Heart left ventricle (tissue), 16 donors: ENCODE measurements around the gene FKBP5. TPM values are rescaled to one million over a fixed set of nuclear protein-coding genes. Genes with fewer than 3 reads are reported as not detected.
"Not testable (repeated sequence)": the region's sequence is repeated elsewhere in the genome, so short reads cannot be mapped to it uniquely, and the experiment has no call there.

Experiments used
- ATAC-seq, 4 donors: fragments of 200-7000 bp; cut with Tn5 transposase; one replicate each; pipeline ENCODE4 v1.9.1; 2020 to 2022; ENCODE audit warnings: moderate library complexity in 4 of 4, mild to moderate bottlenecking in 3 of 4, moderate number of reproducible peaks in 1 of 4
- DNase-seq, 5 donors: peaks; one replicate each; pipeline ENCODE4 v3.0.0-alpha.2; 2020
- H3K27ac ChIP-seq, 12 donors: fragments of 200-600 bp; sonication (generic) in 4 of 12; one replicate each; pipeline versions ENCODE4 v1.5.0 to v1.8.0; 2016 to 2022; ENCODE audit warnings: mild to moderate bottlenecking in 2 of 12
- H3K27me3 ChIP-seq, 9 donors: fragments of 200-600 bp; sonication (generic) in 2 of 9; one replicate each; pipeline versions ENCODE4 v1.5.1 to v1.8.0; 2016 to 2022; ENCODE audit warnings: mild to moderate bottlenecking in 3 of 9
- H3K36me3 ChIP-seq, 9 donors: fragments of 200-600 bp; sonication (generic) in 2 of 9; one replicate each; pipeline versions ENCODE4 v1.5.0 to v1.8.0; 2018 to 2022; ENCODE audit warnings: mild to moderate bottlenecking in 2 of 9
- H3K4me1 ChIP-seq, 12 donors: fragments of 200-600 bp; sonication (generic) in 4 of 12; one replicate each; pipeline versions ENCODE4 v1.5.0 to v1.8.0; 2016 to 2022; ENCODE audit warnings: mild to moderate bottlenecking in 3 of 12
- H3K4me3 ChIP-seq, 12 donors: fragments of 200-600 bp; sonication (generic) in 4 of 12; one replicate each; pipeline versions ENCODE4 v1.5.0 to v1.8.0; 2017 to 2022; ENCODE audit warnings: mild to moderate bottlenecking in 9 of 12, moderate library complexity in 4 of 12
- H3K9me3 ChIP-seq, 12 donors: fragments of 200-600 bp; sonication (generic) in 4 of 12; one replicate each; pipeline versions ENCODE4 v1.5.0 to v1.8.0; 2016 to 2022; ENCODE audit warnings: mild to moderate bottlenecking in 1 of 12
- POLR2A ChIP-seq, 2 donors: fragments of 450-650 bp; IDR thresholded peaks; one replicate each; pipeline ENCODE4 v1.6.1; 2017; ENCODE audit warnings: antibody characterized with exemption in 2 of 2, mild to moderate bottlenecking in 2 of 2, moderate library complexity in 2 of 2
- WGBS, 4 donors: extraction: QIAGEN DNeasy Blood & Tissue Kit in 2 of 4; methylation state at CpG; one replicate each; pipeline versions ENCODE4 v1.1.5 to v1.1.7; 2013 to 2018; 5-methylcytosine and 5-hydroxymethylcytosine counted together
- intact Hi-C, 10 donors: fragments of 100-400 bp; cut with DNase I; formaldehyde crosslinking; loops; one replicate each; pipeline versions ENCODE4 v1.11.1 to v1.14.2; 2022
- polyA plus RNA-seq, 2 donors: library from polyadenylated mRNA; stranded (reverse); fragments of 200-250 nt; gene quantifications; one replicate each; pipeline ENCODE4 v1.2.3, GENCODE V29; 2013
- total RNA-seq, 9 donors: library from RNA; depleted of rRNA in 2 of 9; stranded (reverse); fragments of >200 nt in 2 of 9; fragmentation: NEBNext Ultra II Directional in 3 of 9; extraction: Animal tissue kit (Norgen Biotek cat#: 25700) in 3 of 9; gene quantifications; one replicate each; pipeline versions ENCODE4 v1.1.0 to v1.2.4, GENCODE V29; 2016 to 2023
- TF ChIP-seq, protein P1 (sequence below), 12 donors: fragments of 200-600 bp; sonication (generic) in 4 of 12; IDR thresholded peaks; one replicate each; pipeline versions ENCODE4 v1.5.0 to v1.8.0; 2018 to 2022; ENCODE audit warnings: antibody characterized with exemption in 12 of 12, mild to moderate bottlenecking in 5 of 12
- donor health status: ischemic (EF 13 %, LVEDD 7.1; RV severe dilation, severe dysfunction).
- donor health status: healthy with polysubstance abuse.
- donor health status: DM: no; HTN: yes; CAD: no.
- donor health status: DM: no; HTN: no; CAD: no.
- donor health status: ischemic (EF 25% LVEDD 6.9; RV normal size, moderate dysfunction).
- donor health status: ischemic (EF 25% LVEDD 5.7; RV mildly dilated, moderate dysfunction).
- donor health status: healthy.
- donor health status: DM: yes; HTN: yes; CAD: no.
- donor health status: ischemic (EF 35%, LVEDD 5.7; RV mildly dilated, moderate dysfunction).
- donor health status: nonischemic (EF 11% LVEDD 7.7; RV severe dilation, severe dysfunction).
- donor health status: DM: yes; HTN: yes; CAD: no.
- donor health status: PGD.
- donor health status: ischemic (EF 29% LVEDD 5.4; RV normal size, mild dysfunction).
- donor health status: nonischemic (EF 23%, LVEDD 6.1; RV moderate dilation, normal function).

FKBP5 gene
- total and polyA plus RNA-seq, 11 donors = 19.7 to 351 (median 104) TPM

DNA sequence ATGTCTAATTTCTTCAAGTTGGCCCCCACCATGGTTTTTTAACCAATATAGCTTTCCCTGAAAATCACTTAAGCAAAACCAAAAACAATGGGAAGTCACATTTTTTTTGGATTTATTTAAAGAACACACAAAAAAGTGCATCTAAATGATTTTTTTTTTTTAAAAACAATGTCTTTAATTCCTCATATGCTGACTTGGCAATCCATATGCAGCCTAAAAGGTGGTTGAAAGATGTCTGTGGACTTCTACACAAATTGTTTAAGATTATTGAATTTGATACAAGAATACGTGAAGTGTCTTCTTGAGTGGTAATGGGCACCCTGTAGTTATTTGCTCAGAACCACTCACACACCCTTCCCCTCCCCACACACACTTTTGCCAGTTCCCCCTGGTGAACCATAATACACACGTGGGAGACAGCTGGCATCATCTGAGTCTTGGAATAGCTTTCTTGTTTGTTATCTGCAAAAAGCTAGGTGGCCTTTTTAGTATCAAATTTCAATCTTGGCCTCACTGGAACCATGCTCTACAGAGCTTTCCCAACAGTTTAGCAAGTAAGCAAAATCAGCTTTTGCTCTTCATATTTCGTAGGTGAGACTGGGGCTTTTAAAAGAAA, 115.1 kb downstream of the FKBP5 start:
- no peaks in the 10 kb centered on the region for H3K4me1 ChIP-seq
- no peaks in the 10 kb centered on the region for H3K27me3 ChIP-seq
- no peak overlapping the region for H3K27ac ChIP-seq
- TF ChIP-seq, protein P1, sequence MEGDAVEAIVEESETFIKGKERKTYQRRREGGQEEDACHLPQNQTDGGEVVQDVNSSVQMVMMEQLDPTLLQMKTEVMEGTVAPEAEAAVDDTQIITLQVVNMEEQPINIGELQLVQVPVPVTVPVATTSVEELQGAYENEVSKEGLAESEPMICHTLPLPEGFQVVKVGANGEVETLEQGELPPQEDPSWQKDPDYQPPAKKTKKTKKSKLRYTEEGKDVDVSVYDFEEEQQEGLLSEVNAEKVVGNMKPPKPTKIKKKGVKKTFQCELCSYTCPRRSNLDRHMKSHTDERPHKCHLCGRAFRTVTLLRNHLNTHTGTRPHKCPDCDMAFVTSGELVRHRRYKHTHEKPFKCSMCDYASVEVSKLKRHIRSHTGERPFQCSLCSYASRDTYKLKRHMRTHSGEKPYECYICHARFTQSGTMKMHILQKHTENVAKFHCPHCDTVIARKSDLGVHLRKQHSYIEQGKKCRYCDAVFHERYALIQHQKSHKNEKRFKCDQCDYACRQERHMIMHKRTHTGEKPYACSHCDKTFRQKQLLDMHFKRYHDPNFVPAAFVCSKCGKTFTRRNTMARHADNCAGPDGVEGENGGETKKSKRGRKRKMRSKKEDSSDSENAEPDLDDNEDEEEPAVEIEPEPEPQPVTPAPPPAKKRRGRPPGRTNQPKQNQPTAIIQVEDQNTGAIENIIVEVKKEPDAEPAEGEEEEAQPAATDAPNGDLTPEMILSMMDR (IDR thresholded peaks at IDR 0.05) = no peak
- TF ChIP-seq POLR2A (IDR thresholded peaks at IDR 0.05) = no peak
- intact Hi-C loops = loop anchor here in 3 of 10 donors (5.0 to 10.0 kb wide), 2 partner anchors 49 to 51 kb away; no protein-coding TSS in a partner anchor
- H3K4me3 ChIP-seq = no peak overlapping the region
- H3K9me3 ChIP-seq = no peaks in the 10 kb centered on the region
- no peak for DNase-seq
- no peak for ATAC-seq
- 76 to 79% (median 77%) methylated on average over 3 of the region's 3 CpGs for WGBS, 4 donors
- peaks cover 0 to 61% (median 37%) of the 10 kb centered on the region in 9 donors for H3K36me3 ChIP-seq

DNA sequence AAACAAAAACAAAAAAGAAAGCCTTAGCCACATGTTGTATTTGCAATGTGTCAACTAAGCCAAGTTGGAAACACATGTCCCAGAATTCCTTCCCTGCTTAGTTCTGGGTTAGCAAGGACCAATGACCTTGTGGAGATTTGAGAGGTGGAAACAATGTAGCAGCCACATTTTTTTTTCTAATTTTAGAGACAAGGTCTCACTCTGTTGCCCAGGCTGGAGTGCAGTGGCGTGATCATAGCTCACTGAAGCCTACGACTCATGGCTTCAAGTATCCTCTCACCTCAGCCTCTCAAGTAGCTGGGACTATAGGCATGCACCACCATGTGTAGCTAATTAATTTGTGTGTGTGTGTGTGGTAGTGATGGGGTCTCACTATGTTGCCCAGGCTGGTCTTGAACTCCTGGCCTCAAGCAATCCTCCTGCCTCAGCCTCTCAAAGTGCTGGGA, 117.8 kb downstream of the FKBP5 start:
- not testable (repeated sequence) for H3K4me1 ChIP-seq, H3K9me3 ChIP-seq, H3K27me3 ChIP-seq, H3K4me3 ChIP-seq, DNase-seq
- ATAC-seq = peak; percentile 3 to 57 (median 49)
- WGBS, 4 donors = 43 to 94% (median 65%) methylated on average over 2 of the region's 2 CpGs
- Histone ChIP-seq H3K27ac (peak overlapping the region in 1 of 12 donors; percentile 38), H3K36me3 (peaks cover 0 to 34% (median 25%) of the 10 kb centered on the region in 9 donors)
- intact Hi-C loops = loop anchor here in 3 of 10 donors (5.0 to 10.0 kb wide), 2 partner anchors 46 to 49 kb away; no protein-coding TSS in a partner anchor

DNA sequence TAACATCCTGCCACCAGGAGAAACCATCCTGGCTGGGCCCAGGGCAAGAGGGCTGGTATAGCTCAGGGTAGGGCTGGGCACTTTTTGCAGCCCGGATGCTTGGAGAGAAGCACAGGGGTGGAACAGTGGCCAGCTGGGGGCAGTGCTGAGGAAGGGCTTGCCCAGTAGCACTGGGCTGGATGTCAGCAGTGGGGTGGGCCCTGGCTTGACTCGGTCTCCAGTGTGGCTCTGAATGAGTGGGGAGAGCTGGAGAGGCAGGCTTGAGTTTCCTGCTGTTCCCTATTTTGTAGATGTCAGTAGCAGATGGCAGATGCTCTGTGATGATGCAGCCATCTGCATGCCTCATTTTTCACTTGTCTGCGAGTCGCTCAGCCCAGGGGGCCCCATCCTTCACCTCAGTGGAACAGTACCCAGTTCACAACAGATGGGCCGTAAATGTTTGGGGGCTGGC, 119.7 kb downstream of the FKBP5 start:
- DNase-seq (peak in 2 of 5 donors; percentile 45 to 70), ATAC-seq (peak; percentile 13 to 72 (median 40))
- intact Hi-C loops = no loop called here

DNA sequence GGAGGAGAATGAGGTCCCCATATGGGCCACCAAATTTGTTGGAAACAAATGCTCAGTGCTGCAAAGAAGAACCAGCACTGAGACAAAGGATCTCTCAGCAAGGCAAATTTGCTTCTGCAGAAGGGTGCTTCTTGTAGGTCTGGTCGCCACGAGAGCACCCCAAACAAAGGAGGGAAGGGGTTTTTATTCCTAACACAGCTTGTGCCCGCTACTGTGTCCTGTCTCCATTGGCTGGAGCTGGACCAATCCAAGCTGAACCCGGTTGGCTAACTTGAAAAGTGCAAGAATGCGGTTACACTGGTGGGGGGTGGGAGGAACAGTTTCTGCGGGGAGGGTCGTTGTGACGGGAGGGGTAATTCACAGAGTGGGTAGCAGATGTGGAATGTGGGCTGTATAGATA, 121.9 kb downstream of the FKBP5 start:
- no peak for TF ChIP-seq POLR2A (IDR thresholded peaks at IDR 0.05)
- TF ChIP-seq, protein P1 (IDR thresholded peaks at IDR 0.05) = no peak
- Histone ChIP-seq H3K36me3 (no peaks in the 10 kb centered on the region), H3K27ac (no peak overlapping the region), H3K27me3 (peaks cover 0 to 22% (median 0%) of the 10 kb centered on the region in 9 donors), H3K4me1 (no peaks in the 10 kb centered on the region), H3K4me3 (no peak overlapping the region), H3K9me3 (no peaks in the 10 kb centered on the region)
- ATAC-seq (no peak), DNase-seq (no peak)
- intact Hi-C loops = no loop called here
- WGBS, 4 donors = 78 to 81% (median 79%) methylated on average over 8 of the region's 8 CpGs

More for the DNA sequence above, 119.7 kb downstream of the FKBP5 start:
- no peak overlapping the region for H3K27ac ChIP-seq
- TF ChIP-seq, protein P1 (IDR thresholded peaks at IDR 0.05) = peak in 6 of 12 donors; percentile 22 to 42 (median 30)
- no peak for TF ChIP-seq POLR2A (IDR thresholded peaks at IDR 0.05)
- peaks cover 0 to 19% (median 0%) of the 10 kb centered on the region in 9 donors for H3K27me3 ChIP-seq
- no peak overlapping the region for H3K4me3 ChIP-seq
- H3K36me3 ChIP-seq = peaks cover 0 to 15% (median 8%) of the 10 kb centered on the region in 9 donors
- no peaks in the 10 kb centered on the region for H3K4me1 ChIP-seq
- no peaks in the 10 kb centered on the region for H3K9me3 ChIP-seq
- WGBS, 4 donors = 80 to 88% (median 84%) methylated on average over 4 to 5 of the region's 5 CpGs
